B cell (primary cell): ENCODE measurements around the gene TRIM47. TPM values are rescaled to one million over a fixed set of nuclear protein-coding genes. Genes with fewer than 3 reads are reported as not detected.

Experiments used
- ATAC-seq: fragments of 200-7000 bp; cut with Tn5 transposase; one replicate; pipeline ENCODE4 v1.10.0; 2021; ENCODE audit warnings: low read depth, mild to moderate bottlenecking, moderate number of reproducible peaks, moderate library complexity
- CTCF ChIA-PET: fragments of 350-600 bp; sonication (Branson Sonifier 250); formaldehyde crosslinking; loops from one replicate; lab custom pipeline; 2021; ENCODE audit warnings: antibody characterized with exemption, inconsistent platforms; lab: Charles Lee
- POLR2A ChIA-PET: fragments of 350-600 bp; sonication (Branson Sonifier 250); formaldehyde crosslinking; loops from one replicate; lab custom pipeline; 2021; ENCODE audit warnings: antibody characterized with exemption; lab: Charles Lee
- DNase-seq: peaks from one replicate; pipeline ENCODE4 v3.0.0; 2013
- H2AFZ ChIP-seq: 2 replicates; pipeline ENCODE4 v1.6.1; 2012; ENCODE audit warnings: mild to moderate bottlenecking, low read depth, low read length; ENCODE audit not compliant: insufficient read depth, poor library complexity, severe bottlenecking
- H3K27ac ChIP-seq, 2 donors: 1 replicate in 1 of 2; 2 replicates in 1 of 2; pipeline ENCODE4 v1.5.1; 2012 to 2013; ENCODE audit warnings: low read length in 2 of 2, mild to moderate bottlenecking in 2 of 2, moderate library complexity in 1 of 2
- H3K27me3 ChIP-seq, 4 experiments: fragments of 200-600 bp in 1 of 4; sonication (generic) in 1 of 4; replicated peaks in 1 of 4; 1 replicate in 2 of 4; 2 replicates in 2 of 4; pipeline versions ENCODE4 v1.6.1 to v1.7.0; 2013 to 2016; ENCODE audit warnings: low read length in 3 of 4, mild to moderate bottlenecking in 2 of 4, mixed read lengths in 1 of 4, moderate library complexity in 1 of 4; ENCODE audit not compliant: insufficient read depth in 4 of 4, control insufficient read depth in 3 of 4; ENCODE audit errors: control extremely low read depth in 1 of 4
- H3K36me3 ChIP-seq, 2 experiments: replicated peaks in 1 of 2; 1 replicate in 1 of 2; 2 replicates in 1 of 2; pipeline versions ENCODE4 v1.6.1 to v1.7.1; 2013; ENCODE audit warnings: low read length in 1 of 2; ENCODE audit not compliant: insufficient read depth in 2 of 2, control insufficient read depth in 1 of 2; ENCODE audit errors: control extremely low read depth in 1 of 2, extremely low read depth in 1 of 2
- H3K4me1 ChIP-seq, 2 donors: fragments of 200-600 bp in 1 of 2; sonication (generic) in 1 of 2; 1 replicate in 1 of 2; 2 replicates in 1 of 2; pipeline versions ENCODE4 v1.5.1 to v1.6.1; 2013 to 2017; ENCODE audit warnings: low read length in 2 of 2; ENCODE audit not compliant: control insufficient read depth in 2 of 2, insufficient read depth in 2 of 2
- H3K4me2 ChIP-seq: replicated peaks from 2 replicates; pipeline ENCODE3; 2012; ENCODE audit warnings: mild to moderate bottlenecking, low read depth, low read length; ENCODE audit not compliant: poor library complexity, severe bottlenecking
- H3K4me3 ChIP-seq, 5 experiments: fragments of 200-600 bp in 1 of 5; sonication (generic) in 1 of 5; 1 replicate in 3 of 5; 2 replicates in 2 of 5; pipeline versions ENCODE4 v1.5.1 to v1.7.0; 2011 to 2016; ENCODE audit warnings: low read length in 4 of 5, mild to moderate bottlenecking in 4 of 5, low read depth in 2 of 5, control low read depth in 1 of 5, moderate library complexity in 1 of 5; ENCODE audit not compliant: insufficient read depth in 1 of 5; ENCODE audit errors: control extremely low read depth in 1 of 5, extremely low read depth in 1 of 5
- H3K79me2 ChIP-seq: fragments of 200-600 bp; sonication (generic); one replicate; pipeline ENCODE4 v1.6.0; 2016; ENCODE audit warnings: low read length; ENCODE audit not compliant: control insufficient read depth, insufficient read depth
- H3K9ac ChIP-seq: fragments of 200-600 bp; sonication (generic); 2 replicates; pipeline ENCODE4 v1.6.1; 2017; ENCODE audit warnings: mild to moderate bottlenecking, low read length, moderate library complexity
- H3K9me3 ChIP-seq, 3 donors: one replicate each; pipeline versions ENCODE4 v1.6.1 to v1.7.1; 2013; ENCODE audit warnings: low read length in 2 of 3; ENCODE audit not compliant: control insufficient read depth in 2 of 3, insufficient read depth in 1 of 3; ENCODE audit errors: control extremely low read depth in 1 of 3
- H4K20me1 ChIP-seq: 2 replicates; pipeline ENCODE4 v1.6.0; 2012; ENCODE audit warnings: mild to moderate bottlenecking, low read length; ENCODE audit not compliant: insufficient read depth, control insufficient read depth, poor library complexity, severe bottlenecking
- H3K27ac Mint-ChIP-seq: one replicate; pipeline ENCODE4 v1.8.0; 2021; ENCODE audit warnings: mixed read lengths
- H3K27me3 Mint-ChIP-seq: one replicate; pipeline ENCODE4 v1.8.0; 2021; ENCODE audit warnings: mixed read lengths
- H3K4me1 Mint-ChIP-seq: one replicate; pipeline ENCODE4 v1.8.0; 2021; ENCODE audit warnings: mixed read lengths
- H3K4me3 Mint-ChIP-seq: one replicate; pipeline ENCODE4 v1.8.0; 2021; ENCODE audit warnings: mixed read lengths
- H3K9me3 Mint-ChIP-seq: one replicate; pipeline ENCODE4 v1.8.0; 2022; ENCODE audit warnings: mixed read lengths; ENCODE audit not compliant: insufficient read depth
- CTCF ChIP-seq: fragments of 200-600 bp; IDR thresholded peaks from one replicate; pipeline ENCODE4 v1.8.0; 2022; ENCODE audit warnings: antibody characterized with exemption, mild to moderate bottlenecking
- EZH2 ChIP-seq: IDR thresholded peaks from 2 replicates; pipeline ENCODE4 v1.6.1; 2012; ENCODE audit warnings: borderline replicate concordance, low read depth, mild to moderate bottlenecking, moderate library complexity, low read length; ENCODE audit not compliant: insufficient read depth, poor library complexity, severe bottlenecking
- WGBS: methylation state at CpG from one replicate; pipeline ENCODE4 v1.1.5; 2013; ENCODE audit warnings: missing lambda C conversion rate; ENCODE audit not compliant: insufficient coverage; 5-methylcytosine and 5-hydroxymethylcytosine counted together
- intact Hi-C: fragments of 100-400 bp; cut with micrococcal nuclease; formaldehyde crosslinking; loops from one replicate; pipeline ENCODE4 v1.10.0; 2022
- polyA plus RNA-seq: library from polyadenylated mRNA; depleted of rRNA; stranded (reverse); fragments of >200 nt; gene quantifications from 2 replicates; pipeline ENCODE4 v1.2.3, GENCODE V29; 2012
- total RNA-seq, 2 donors: library from RNA; stranded (reverse); fragments of 120-200 nt in 1 of 2; gene quantifications; 1 replicate in 1 of 2; 2 replicates in 1 of 2; pipeline versions ENCODE4 v1.2.3 to v1.2.4, GENCODE V29; 2013 to 2022

TRIM47 gene
- total and polyA plus RNA-seq, 2 donors (not counting 1 experiment from before 2014, with no cell fraction given) = 6.4 to 8.3 TPM

- H3K9me3 Mint-ChIP-seq = no peaks in the 10 kb centered on the region
- intact Hi-C loops = no loop called here
- no peak overlapping the region for H3K4me3 Mint-ChIP-seq
- H3K4me1 Mint-ChIP-seq = peaks cover 7% of the 10 kb centered on the region
- no peak overlapping the region for H3K27ac Mint-ChIP-seq
- Histone ChIP-seq H3K9ac (no peak overlapping the region), H3K4me3 (no peak overlapping the region), H3K36me3 (peaks cover 0 to 53% of the 10 kb centered on the region in 2 experiments), H4K20me1 (no peaks in the 10 kb centered on the region), H3K27me3 (no peaks in the 10 kb centered on the region), H3K9me3 (no peaks in the 10 kb centered on the region), H3K4me1 (peaks cover 6 to 8% of the 10 kb centered on the region in 2 donors), H2AFZ (no peak overlapping the region), H3K27ac (no peak overlapping the region), H3K79me2 (peaks cover 15% of the 10 kb centered on the region), H3K4me2 (no peak overlapping the region)
- TF ChIP-seq CTCF (no peak), EZH2 (no peak)
- no peaks in the 10 kb centered on the region for H3K27me3 Mint-ChIP-seq
- ChIA-PET CTCF (interaction anchor here (0.7 to 3.4 kb wide), 2 partner anchors 11 to 739 kb away, joined by 3 to 11 read pairs; no protein-coding TSS in a partner anchor), POLR2A (interaction anchor here (0.7 to 1.1 kb wide), 2 partner anchors 13 to 17 kb away, joined by 4 to 7 read pairs; partner anchors contain the start of gene WBP2)
- ATAC-seq (no peak), DNase-seq (no peak)
- over 99% methylated on average over 13 of the region's 15 CpGs for WGBS
Measured at GRCh38 chr17:75838410-75838809, 40.0 kb downstream of the TRIM47 start.

GRCh38 chr17:75837899-75838298 is 40.5 kb downstream of the TRIM47 start:
- Mint-ChIP-seq H3K9me3 (no peaks in the 10 kb centered on the region), H3K4me3 (no peak overlapping the region), H3K27me3 (no peaks in the 10 kb centered on the region), H3K4me1 (peaks cover 8% of the 10 kb centered on the region), H3K27ac (no peak overlapping the region)
- TF ChIP-seq EZH2 = no peak
- TF ChIP-seq CTCF = no peak
- H3K27ac ChIP-seq = no peak overlapping the region
- no peak for ATAC-seq
- H3K9ac ChIP-seq = no peak overlapping the region
- intact Hi-C loops = no loop called here
- CTCF ChIA-PET = interaction anchor here (0.7 to 3.4 kb wide), 3 partner anchors 11 to 739 kb away, joined by 3 to 11 read pairs (median 3); no protein-coding TSS in a partner anchor
- H3K79me2 ChIP-seq = peaks cover 10% of the 10 kb centered on the region
- no peak overlapping the region for H3K4me3 ChIP-seq
- no peaks in the 10 kb centered on the region for H3K27me3 ChIP-seq
- WGBS = 84% methylated on average over 5 of the region's 7 CpGs
- POLR2A ChIA-PET = interaction anchor here (0.7 to 1.1 kb wide), 2 partner anchors 12 to 17 kb away, joined by 4 to 7 read pairs; partner anchors contain the start of gene WBP2
- H3K4me1 ChIP-seq = peaks cover 3 to 8% of the 10 kb centered on the region in 2 donors
- no peak overlapping the region for H3K4me2 ChIP-seq
- H3K9me3 ChIP-seq = no peaks in the 10 kb centered on the region
- no peaks in the 10 kb centered on the region for H4K20me1 ChIP-seq
- H3K36me3 ChIP-seq = peaks cover 0 to 58% of the 10 kb centered on the region in 2 experiments
- H2AFZ ChIP-seq = no peak overlapping the region
- no peak for DNase-seq
